ENCODE results near the gene NRAP.

Gene NRAP

GRCh38 chr10:113557903-113558321 is 105.9 kb downstream of the NRAP start:
- no peak for DNase-seq

GRCh38 chr10:113557424-113557862 is 106.4 kb downstream of the NRAP start:
- peak; percentile 65 for DNase-seq

GRCh38 chr10:113555751-113556150 is 108.1 kb downstream of the NRAP start:
- DNase-seq = no peak

- DNase-seq = no peak
Observed at GRCh38 chr10:113555245-113555644, 108.6 kb downstream of the NRAP start.

GRCh38 chr10:113554214-113554613 is 109.6 kb downstream of the NRAP start:
- no peak for DNase-seq

- DNase-seq = no peak
Observed at GRCh38 chr10:113553149-113553548, 110.7 kb downstream of the NRAP start.

- DNase-seq = no peak
Observed at GRCh38 chr10:113552701-113553100, 111.1 kb downstream of the NRAP start, which contains the start of gene HABP2. Gene HABP2 (plus strand): TSS chr10:113553053. CDS start chr10:113553122, 69 bp downstream.

- DNase-seq = no peak
Observed at GRCh38 chr10:113552014-113552413, 111.8 kb downstream of the NRAP start.

- peak; percentile 36 for DNase-seq
Observed at GRCh38 chr10:113550365-113550764, 113.5 kb downstream of the NRAP start.

- no peak for DNase-seq
Observed at GRCh38 chr10:113549856-113550255, 114.0 kb downstream of the NRAP start.

- DNase-seq = no peak
Observed at GRCh38 chr10:113547426-113547825, 116.4 kb downstream of the NRAP start.

GRCh38 chr10:113544392-113544791 is 119.4 kb downstream of the NRAP start:
- DNase-seq = no peak

- DNase-seq = peak; percentile 51
Observed at GRCh38 chr10:113543107-113543955, 120.5 kb downstream of the NRAP start.

- DNase-seq = no peak
Observed at GRCh38 chr10:113541549-113541927, 122.3 kb downstream of the NRAP start.

GRCh38 chr10:113540845-113541548 is 122.8 kb downstream of the NRAP start:
- DNase-seq = peak; percentile 58

- DNase-seq = peak; percentile 86
Observed at GRCh38 chr10:113539789-113540188, 124.1 kb downstream of the NRAP start.

All from fibroblast of skin of right biceps (primary cell).